Midbrain (tissue), 1 donor: ENCODE measurements around the gene FICD.

Experiments used
- DNase-seq: peaks from one replicate; lab custom pipeline; 2025; lab: John Stamatoyannopoulos, UW

The FICD gene

GRCh38 chr12:108502922-108503321 is 12.2 kb upstream of the FICD start:
- no peak for DNase-seq

- DNase-seq = no peak
Observed at GRCh38 chr12:108505129-108505528, 9.9 kb upstream of the FICD start.

- no peak for DNase-seq
Observed at GRCh38 chr12:108507971-108508642, 7.0 kb upstream of the FICD start.

GRCh38 chr12:108509806-108510205 is 5.3 kb upstream of the FICD start:
- no peak for DNase-seq

GRCh38 chr12:108510836-108511235 is 4.2 kb upstream of the FICD start:
- DNase-seq = no peak

GRCh38 chr12:108511633-108512540 is 3.2 kb upstream of the FICD start:
- DNase-seq = peak; percentile 76

GRCh38 chr12:108514468-108514972 is 557 bp upstream of the FICD start:
- no peak for DNase-seq

GRCh38 chr12:108515916-108516315 is 839 bp downstream of the FICD start:
- no peak for DNase-seq

GRCh38 chr12:108516511-108517275 is 1.6 kb downstream of the FICD start:
- no peak for DNase-seq

GRCh38 chr12:108517288-108518100 is 2.4 kb downstream of the FICD start:
- DNase-seq = no peak

- no peak for DNase-seq
Observed at GRCh38 chr12:108518101-108518715, 3.1 kb downstream of the FICD start.

- DNase-seq = no peak
Observed at GRCh38 chr12:108518716-108519496, 3.8 kb downstream of the FICD start.

- no peak for DNase-seq
Observed at GRCh38 chr12:108519558-108519957, 4.5 kb downstream of the FICD start.

- peak; percentile 23 for DNase-seq
Observed at GRCh38 chr12:108523365-108523764, 8.3 kb downstream of the FICD start.

- DNase-seq = no peak
Observed at GRCh38 chr12:108525681-108526080, 10.6 kb downstream of the FICD start.

- no peak for DNase-seq
Observed at GRCh38 chr12:108526482-108527165, 11.5 kb downstream of the FICD start.

GRCh38 chr12:108527166-108527496 is 12.1 kb downstream of the FICD start:
- DNase-seq = no peak

- DNase-seq = no peak
Observed at GRCh38 chr12:108530161-108530560, 15.1 kb downstream of the FICD start.

- DNase-seq = no peak
Observed at GRCh38 chr12:108531929-108532848, 17.1 kb downstream of the FICD start.
